OCI-LY3 (cell line): Measurements from ENCODE around the gene TMEM168.

Source experiments
- H2AFZ ChIP-seq: fragments of 200-600, 300-600 bp; shearing (Covaris generic); 2 replicates; pipeline ENCODE4 v1.6.0; 2014; ENCODE audit warnings: antibody characterized with exemption, low read depth, low read length
- H3K27ac ChIP-seq: fragments of 200-600, 300-600 bp; sonication (generic); 2 replicates; pipeline ENCODE4 v1.5.1; 2014; ENCODE audit warnings: mild to moderate bottlenecking, low read length, moderate library complexity, mixed read lengths
- H3K27me3 ChIP-seq: fragments of 200-600, 300-600 bp; sonication (generic); 2 replicates; pipeline ENCODE4 v1.6.1; 2014; ENCODE audit warnings: low read depth, low read length, mixed read lengths
- H3K36me3 ChIP-seq: fragments of 200-600, 300-600 bp; sonication (generic); replicated peaks from 2 replicates; pipeline ENCODE3; 2014; ENCODE audit warnings: low read depth, low read length, mixed read lengths
- H3K4me1 ChIP-seq: fragments of 300-600, 200-600 bp; sonication (generic); 2 replicates; pipeline ENCODE4 v1.6.1; 2014; ENCODE audit warnings: low read length, mixed read lengths
- H3K4me2 ChIP-seq: fragments of 200-600, 300-600 bp; sonication (generic); 2 replicates; pipeline ENCODE4 v1.6.1; 2014; ENCODE audit warnings: low read length, mixed read lengths
- H3K4me3 ChIP-seq: fragments of 300-600, 200-600 bp; sonication (generic); 2 replicates; pipeline ENCODE4 v1.5.1; 2014; ENCODE audit warnings: antibody characterized with exemption, mild to moderate bottlenecking, low read length, moderate library complexity
- H3K79me2 ChIP-seq: fragments of 300-600, 200-600 bp; shearing (Covaris generic); 2 replicates; pipeline ENCODE4 v1.6.1; 2014; ENCODE audit warnings: mild to moderate bottlenecking, low read length, mixed read lengths
- H3K9ac ChIP-seq: fragments of 300-600, 200-600 bp; shearing (Covaris generic); 2 replicates; pipeline ENCODE4 v1.6.0; 2014; ENCODE audit warnings: mild to moderate bottlenecking, low read length, moderate library complexity
- H3K9me3 ChIP-seq: fragments of 200-600, 300-600 bp; shearing (Covaris generic); 2 replicates; pipeline ENCODE4 v1.6.1; 2014; ENCODE audit warnings: low read length, mixed read lengths; ENCODE audit not compliant: insufficient read depth
- H4K20me1 ChIP-seq: fragments of 200-600, 300-600 bp; sonication (generic); 2 replicates; pipeline ENCODE4 v1.6.1; 2016; ENCODE audit warnings: low read length, mixed read lengths; ENCODE audit not compliant: insufficient read depth
- EZH2phosphoT487 ChIP-seq: fragments of 200-600 bp; shearing (Covaris generic); IDR thresholded peaks from 2 replicates; pipeline ENCODE4 v1.6.1; 2018; ENCODE audit warnings: antibody characterized with exemption, mixed run types, low read depth
- TF ChIP-seq, protein P1 (sequence below): fragments of 200-600, 300-600 bp; sonication (generic); IDR thresholded peaks from 2 replicates; pipeline ENCODE4 v1.5.1; 2014; ENCODE audit warnings: antibody characterized with exemption, low read length, low read depth

TMEM168 gene

DNA sequence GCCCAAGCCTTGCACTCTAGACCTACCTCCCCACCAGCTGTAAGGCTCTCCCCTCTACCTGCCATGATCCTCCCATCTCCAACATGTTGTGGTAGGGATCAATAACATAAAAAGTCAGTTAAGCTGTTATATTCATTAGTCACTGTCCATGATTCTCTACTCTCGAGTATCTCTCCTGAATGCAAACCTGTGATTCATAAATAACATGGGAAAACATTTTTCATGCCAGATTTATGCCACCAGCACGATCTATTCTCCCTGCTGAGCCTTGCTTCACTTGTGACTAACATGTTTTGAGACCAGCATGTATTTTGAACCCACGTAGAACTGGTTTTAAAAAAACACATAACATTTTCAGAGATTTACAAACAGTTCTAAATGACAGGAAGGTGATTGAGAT, 30.3 kb downstream of the TMEM168 start:
- no peaks in the 10 kb centered on the region for H4K20me1 ChIP-seq
- no peak for TF ChIP-seq EZH2phosphoT487
- TF ChIP-seq, protein P1, sequence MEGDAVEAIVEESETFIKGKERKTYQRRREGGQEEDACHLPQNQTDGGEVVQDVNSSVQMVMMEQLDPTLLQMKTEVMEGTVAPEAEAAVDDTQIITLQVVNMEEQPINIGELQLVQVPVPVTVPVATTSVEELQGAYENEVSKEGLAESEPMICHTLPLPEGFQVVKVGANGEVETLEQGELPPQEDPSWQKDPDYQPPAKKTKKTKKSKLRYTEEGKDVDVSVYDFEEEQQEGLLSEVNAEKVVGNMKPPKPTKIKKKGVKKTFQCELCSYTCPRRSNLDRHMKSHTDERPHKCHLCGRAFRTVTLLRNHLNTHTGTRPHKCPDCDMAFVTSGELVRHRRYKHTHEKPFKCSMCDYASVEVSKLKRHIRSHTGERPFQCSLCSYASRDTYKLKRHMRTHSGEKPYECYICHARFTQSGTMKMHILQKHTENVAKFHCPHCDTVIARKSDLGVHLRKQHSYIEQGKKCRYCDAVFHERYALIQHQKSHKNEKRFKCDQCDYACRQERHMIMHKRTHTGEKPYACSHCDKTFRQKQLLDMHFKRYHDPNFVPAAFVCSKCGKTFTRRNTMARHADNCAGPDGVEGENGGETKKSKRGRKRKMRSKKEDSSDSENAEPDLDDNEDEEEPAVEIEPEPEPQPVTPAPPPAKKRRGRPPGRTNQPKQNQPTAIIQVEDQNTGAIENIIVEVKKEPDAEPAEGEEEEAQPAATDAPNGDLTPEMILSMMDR = no peak
- no peaks in the 10 kb centered on the region for H3K9me3 ChIP-seq
- H2AFZ ChIP-seq = no peak overlapping the region
- H3K36me3 ChIP-seq = no peaks in the 10 kb centered on the region
- no peak overlapping the region for H3K4me3 ChIP-seq
- H3K9ac ChIP-seq = no peak overlapping the region
- no peaks in the 10 kb centered on the region for H3K27me3 ChIP-seq
- no peak overlapping the region for H3K27ac ChIP-seq
- no peaks in the 10 kb centered on the region for H3K4me1 ChIP-seq
- H3K79me2 ChIP-seq = no peaks in the 10 kb centered on the region
- no peak overlapping the region for H3K4me2 ChIP-seq

DNA sequence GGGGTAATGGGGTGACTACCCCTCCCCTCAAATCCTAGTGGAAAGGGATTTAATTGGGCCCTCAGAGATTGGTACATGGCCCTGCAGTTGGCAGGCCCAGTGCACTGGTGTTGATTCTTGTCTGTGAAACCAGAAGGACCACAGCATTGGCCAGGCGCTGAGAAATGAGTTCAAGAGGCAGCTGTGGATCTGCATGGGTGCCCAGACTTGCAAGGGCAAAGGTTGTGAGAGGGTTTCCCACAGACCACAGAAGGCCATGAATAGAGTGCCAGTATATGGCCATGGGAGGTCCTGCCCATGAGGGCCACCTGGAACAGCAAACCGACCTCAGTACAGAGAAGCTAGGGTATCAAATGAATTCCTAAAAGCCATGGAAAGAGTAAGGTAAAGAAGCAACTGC, 32.9 kb downstream of the TMEM168 start:
- Histone ChIP-seq H3K27me3 (no peaks in the 10 kb centered on the region), H3K9me3 (no peaks in the 10 kb centered on the region), H3K79me2 (no peaks in the 10 kb centered on the region), H2AFZ (no peak overlapping the region), H3K27ac (no peak overlapping the region), H3K36me3 (no peaks in the 10 kb centered on the region), H4K20me1 (no peaks in the 10 kb centered on the region), H3K4me1 (no peaks in the 10 kb centered on the region), H3K4me3 (no peak overlapping the region), H3K9ac (no peak overlapping the region), H3K4me2 (no peak overlapping the region)
- TF ChIP-seq, protein P1 = no peak
- no peak for TF ChIP-seq EZH2phosphoT487

DNA sequence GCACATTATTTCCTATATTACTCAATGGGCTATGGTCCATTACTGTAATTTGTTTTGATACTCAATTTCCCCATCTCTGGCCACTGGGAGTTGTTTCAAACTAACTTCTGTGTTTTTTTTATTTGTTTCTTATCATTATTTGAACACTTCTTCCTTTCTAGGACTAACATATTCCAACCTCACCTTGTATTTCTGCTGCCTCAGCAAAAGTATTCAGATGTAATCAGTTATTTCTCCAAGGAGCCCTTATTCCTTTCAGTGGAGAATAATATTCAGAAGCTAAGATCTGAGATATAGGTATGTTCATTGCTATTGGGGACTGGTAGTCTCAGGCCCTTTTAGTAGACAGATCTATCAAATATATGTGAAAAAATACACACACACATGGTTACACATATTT, 36.9 kb downstream of the TMEM168 start:
- Histone ChIP-seq H3K27ac (no peak overlapping the region), H3K4me1 (no peaks in the 10 kb centered on the region), H3K9me3 (no peaks in the 10 kb centered on the region), H3K36me3 (no peaks in the 10 kb centered on the region), H4K20me1 (no peaks in the 10 kb centered on the region), H3K79me2 (no peaks in the 10 kb centered on the region), H2AFZ (no peak overlapping the region), H3K27me3 (no peaks in the 10 kb centered on the region), H3K4me3 (no peak overlapping the region), H3K9ac (no peak overlapping the region), H3K4me2 (no peak overlapping the region)
- TF ChIP-seq, protein P1 = no peak
- TF ChIP-seq EZH2phosphoT487 = no peak

DNA sequence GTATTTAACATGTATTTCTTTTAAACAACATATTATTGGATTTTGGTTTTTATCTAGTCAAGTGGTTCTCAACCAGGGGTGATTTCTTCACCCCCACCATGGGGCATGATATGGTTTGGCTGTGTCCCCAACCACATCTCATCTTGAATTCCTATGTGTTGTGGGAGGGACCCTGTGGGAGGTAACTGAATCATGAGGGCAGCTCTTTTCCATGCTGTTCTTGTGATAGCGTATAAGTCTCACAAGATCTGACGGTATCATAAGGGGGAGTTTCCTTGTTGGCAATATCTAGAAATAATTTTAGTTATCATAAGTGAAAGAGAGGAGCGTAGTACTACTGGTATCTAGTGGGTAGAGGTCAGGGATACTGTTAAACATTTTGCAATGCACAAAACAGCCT, 37.6 kb downstream of the TMEM168 start:
- no peaks in the 10 kb centered on the region for H3K36me3 ChIP-seq
- H3K27ac ChIP-seq = no peak overlapping the region
- no peak overlapping the region for H3K4me3 ChIP-seq
- no peaks in the 10 kb centered on the region for H4K20me1 ChIP-seq
- H3K4me2 ChIP-seq = no peak overlapping the region
- H3K9me3 ChIP-seq = no peaks in the 10 kb centered on the region
- H3K27me3 ChIP-seq = no peaks in the 10 kb centered on the region
- H2AFZ ChIP-seq = no peak overlapping the region
- H3K4me1 ChIP-seq = no peaks in the 10 kb centered on the region
- H3K79me2 ChIP-seq = no peaks in the 10 kb centered on the region
- no peak overlapping the region for H3K9ac ChIP-seq
- TF ChIP-seq, protein P1 = no peak
- TF ChIP-seq EZH2phosphoT487 = no peak
